Activated CD8-positive, alpha-beta T cell treated with anti-CD3 and anti-CD28 coated beads, Interleukin-2, amount 10 ng/mL, durations not matched to agents 7 days and 5 days (primary cell): ENCODE results near the gene CCDC86. TPM values are rescaled to one million over a fixed set of nuclear protein-coding genes. Genes with fewer than 3 reads are reported as not detected.
A peak's percentile ranks its signal among the peaks of the same experiment; 100 is the strongest.

ENCODE experiments used
- ATAC-seq: fragments of 150-1000 bp; cut with Tn5 transposase; one replicate; pipeline ENCODE4 v1.10.0; 2021; ENCODE audit warnings: moderate library complexity
- CTCF ChIA-PET: fragments of 350-600 bp; sonication (Branson Sonifier 250); formaldehyde crosslinking; loops from one replicate; lab custom pipeline; 2021; ENCODE audit warnings: antibody characterized with exemption; lab: Charles Lee
- POLR2A ChIA-PET: fragments of 350-600 bp; sonication (Branson Sonifier 250); formaldehyde crosslinking; loops from one replicate; lab custom pipeline; 2021; ENCODE audit warnings: antibody characterized with exemption; lab: Charles Lee
- DNase-seq: peaks from one replicate; pipeline ENCODE4 v3.0.0-alpha.2; 2020
- H3K27ac Mint-ChIP-seq: one replicate; pipeline ENCODE4 v1.8.0; 2021; ENCODE audit warnings: mild to moderate bottlenecking, mixed read lengths
- H3K27me3 Mint-ChIP-seq: one replicate; pipeline ENCODE4 v1.8.0; 2021; ENCODE audit warnings: low read depth, mixed read lengths
- H3K36me3 Mint-ChIP-seq: one replicate; pipeline ENCODE4 v1.8.0; 2021; ENCODE audit warnings: low read depth, mixed read lengths
- H3K4me1 Mint-ChIP-seq: one replicate; pipeline ENCODE4 v1.8.0; 2021; ENCODE audit warnings: low read depth, mixed read lengths
- H3K4me3 Mint-ChIP-seq: one replicate; pipeline ENCODE4 v1.8.0; 2021; ENCODE audit warnings: mild to moderate bottlenecking, mixed read lengths
- H3K9me3 Mint-ChIP-seq: one replicate; pipeline ENCODE4 v1.8.0; 2022; ENCODE audit warnings: mixed read lengths; ENCODE audit not compliant: insufficient read depth
- total RNA-seq, 2 experiments: library from RNA; stranded (reverse); gene quantifications; one replicate each; pipeline ENCODE4 v1.2.3, GENCODE V29; 2021

CCDC86 gene
- total RNA-seq, 2 experiments from 2014 or later = 34.2 to 36.0 TPM

GRCh38 chr11:60834742-60835533 is 7.0 kb upstream of the CCDC86 start:
- ChIA-PET CTCF (interaction anchor here (0.7 to 21.6 kb wide), 3 partner anchors 51 to 63 kb away, joined by 3 to 610 read pairs (median 187); no protein-coding TSS in a partner anchor), POLR2A (interaction anchor here (1.0 kb wide), 1 partner anchor 36 kb away, joined by 3 read pairs; no protein-coding TSS in a partner anchor)
- DNase-seq = no peak
- H3K27me3 Mint-ChIP-seq = peaks cover 14% of the 10 kb centered on the region
- no peaks in the 10 kb centered on the region for H3K9me3 Mint-ChIP-seq
- ATAC-seq = no peak
- H3K4me1 Mint-ChIP-seq = peaks cover 36% of the 10 kb centered on the region
- no peak overlapping the region for H3K4me3 Mint-ChIP-seq
- H3K27ac Mint-ChIP-seq = peak overlapping the region; percentile 15
- no peaks in the 10 kb centered on the region for H3K36me3 Mint-ChIP-seq

- Mint-ChIP-seq H3K27ac (no peak overlapping the region), H3K9me3 (no peaks in the 10 kb centered on the region), H3K27me3 (peaks cover 14% of the 10 kb centered on the region), H3K36me3 (no peaks in the 10 kb centered on the region), H3K4me1 (peaks cover 36% of the 10 kb centered on the region), H3K4me3 (no peak overlapping the region)
- CTCF ChIA-PET = interaction anchor here (1.4 to 21.6 kb wide), 3 partner anchors 50 to 80 kb away, joined by 4 to 610 read pairs (median 187); no protein-coding TSS in a partner anchor
- POLR2A ChIA-PET = interaction anchor here (1.0 kb wide), 1 partner anchor 36 kb away, joined by 3 read pairs; no protein-coding TSS in a partner anchor
- DNase-seq = no peak
- no peak for ATAC-seq
Observed at GRCh38 chr11:60835534-60835846, 6.4 kb upstream of the CCDC86 start.

- CTCF ChIA-PET = interaction anchor here (0.7 to 21.6 kb wide), 7 partner anchors 18 to 499 kb away, joined by 3 to 610 read pairs (median 4); no protein-coding TSS in a partner anchor
- ATAC-seq (no peak), DNase-seq (no peak)
- H3K27me3 Mint-ChIP-seq = peaks cover 11% of the 10 kb centered on the region
- POLR2A ChIA-PET = interaction anchor here (1.0 to 1.3 kb wide), 3 partner anchors 18 to 35 kb away, joined by 3 to 4 read pairs (median 3); partner anchors contain the start of genes PTGDR2 and ZP1
- no peaks in the 10 kb centered on the region for H3K36me3 Mint-ChIP-seq
- peaks cover 46% of the 10 kb centered on the region for H3K4me1 Mint-ChIP-seq
- H3K9me3 Mint-ChIP-seq = no peaks in the 10 kb centered on the region
- peak overlapping the region; percentile 36 for H3K27ac Mint-ChIP-seq
- H3K4me3 Mint-ChIP-seq = no peak overlapping the region
Observed at GRCh38 chr11:60836866-60837515, 4.9 kb upstream of the CCDC86 start.

GRCh38 chr11:60838132-60838531 is 3.8 kb upstream of the CCDC86 start:
- no peak overlapping the region for H3K27ac Mint-ChIP-seq
- ChIA-PET POLR2A (interaction anchor here (0.7 to 1.3 kb wide), 3 partner anchors 30 to 148 kb away, joined by 3 read pairs; partner anchors contain the start of genes PRPF19 and ZP1), CTCF (interaction anchor here (1.2 to 21.6 kb wide), 5 partner anchors 27 to 349 kb away, joined by 3 to 610 read pairs (median 7); no protein-coding TSS in a partner anchor)
- no peak for DNase-seq
- ATAC-seq = no peak
- no peaks in the 10 kb centered on the region for H3K9me3 Mint-ChIP-seq
- H3K4me1 Mint-ChIP-seq = peaks cover 49% of the 10 kb centered on the region
- no peak overlapping the region for H3K4me3 Mint-ChIP-seq
- H3K27me3 Mint-ChIP-seq = peaks cover 4% of the 10 kb centered on the region
- H3K36me3 Mint-ChIP-seq = no peaks in the 10 kb centered on the region

- H3K27ac Mint-ChIP-seq = peak overlapping the region; percentile 92
- no peaks in the 10 kb centered on the region for H3K9me3 Mint-ChIP-seq
- peaks cover 13% of the 10 kb centered on the region for H3K36me3 Mint-ChIP-seq
- H3K4me1 Mint-ChIP-seq = peaks cover 57% of the 10 kb centered on the region
- H3K27me3 Mint-ChIP-seq = peaks cover 2% of the 10 kb centered on the region
- peak overlapping the region; percentile 90 for H3K4me3 Mint-ChIP-seq
- POLR2A ChIA-PET = interaction anchor here (0.7 kb wide), 1 partner anchor 65 kb away, joined by 3 read pairs; no protein-coding TSS in a partner anchor
- CTCF ChIA-PET = interaction anchor here (0.9 to 21.6 kb wide), 8 partner anchors 8 to 73 kb away, joined by 3 to 610 read pairs (median 4); partner anchors contain the start of gene TMEM109
- no peak for DNase-seq
- no peak for ATAC-seq
Observed at GRCh38 chr11:60840470-60841430, 1.2 kb upstream of the CCDC86 start.

GRCh38 chr11:60842668-60843600 is 1.0 kb downstream of the CCDC86 start:
- peaks cover 41% of the 10 kb centered on the region for H3K4me1 Mint-ChIP-seq
- H3K27ac Mint-ChIP-seq = peak overlapping the region; percentile 92
- H3K9me3 Mint-ChIP-seq = no peaks in the 10 kb centered on the region
- ChIA-PET POLR2A (interaction anchor here (0.7 to 1.2 kb wide), 4 partner anchors 23 to 44 kb away, joined by 3 to 5 read pairs (median 4); no protein-coding TSS in a partner anchor), CTCF (interaction anchor here (0.7 to 21.6 kb wide), 8 partner anchors 12 to 344 kb away, joined by 3 to 610 read pairs (median 4); partner anchors contain the start of gene PTGDR2)
- no peaks in the 10 kb centered on the region for H3K27me3 Mint-ChIP-seq
- DNase-seq = no peak
- ATAC-seq = peak; percentile 6
- peak overlapping the region; percentile 90 for H3K4me3 Mint-ChIP-seq
- H3K36me3 Mint-ChIP-seq = peaks cover 22% of the 10 kb centered on the region

- ChIA-PET POLR2A (no interaction called here), CTCF (interaction anchor here (1.4 to 21.6 kb wide), 3 partner anchors 25 to 56 kb away, joined by 4 to 610 read pairs (median 4); no protein-coding TSS in a partner anchor)
- Mint-ChIP-seq H3K27me3 (no peaks in the 10 kb centered on the region), H3K4me1 (peaks cover 41% of the 10 kb centered on the region), H3K36me3 (peaks cover 32% of the 10 kb centered on the region), H3K4me3 (peak overlapping the region; percentile 90), H3K9me3 (no peaks in the 10 kb centered on the region), H3K27ac (peak overlapping the region; percentile 92)
- DNase-seq = no peak
- no peak for ATAC-seq
Observed at GRCh38 chr11:60844045-60844869, 2.3 kb downstream of the CCDC86 start.

GRCh38 chr11:60844870-60845221 is 2.9 kb downstream of the CCDC86 start:
- Mint-ChIP-seq H3K27me3 (no peaks in the 10 kb centered on the region), H3K9me3 (no peaks in the 10 kb centered on the region), H3K4me3 (peak overlapping the region; percentile 90), H3K36me3 (peaks cover 36% of the 10 kb centered on the region), H3K27ac (peak overlapping the region; percentile 33), H3K4me1 (peaks cover 41% of the 10 kb centered on the region)
- no peak for DNase-seq
- ChIA-PET POLR2A (no interaction called here), CTCF (interaction anchor here (1.4 to 21.6 kb wide), 2 partner anchors 41 to 55 kb away, joined by 4 to 610 read pairs; no protein-coding TSS in a partner anchor)
- no peak for ATAC-seq

GRCh38 chr11:60845338-60845737 is 3.4 kb downstream of the CCDC86 start:
- Mint-ChIP-seq H3K36me3 (peaks cover 40% of the 10 kb centered on the region), H3K27me3 (no peaks in the 10 kb centered on the region), H3K4me3 (peak overlapping the region; percentile 90), H3K27ac (peak overlapping the region; percentile 33), H3K9me3 (no peaks in the 10 kb centered on the region), H3K4me1 (peaks cover 41% of the 10 kb centered on the region)
- CTCF ChIA-PET = interaction anchor here (1.9 to 21.6 kb wide), 2 partner anchors 14 to 41 kb away, joined by 10 to 610 read pairs; no protein-coding TSS in a partner anchor
- ATAC-seq (no peak), DNase-seq (no peak)
- POLR2A ChIA-PET = no interaction called here
